ENCODE data around the gene FGF1.
A peak's percentile ranks its signal among the peaks of the same experiment; 100 is the strongest.

The FGF1 gene

DNA sequence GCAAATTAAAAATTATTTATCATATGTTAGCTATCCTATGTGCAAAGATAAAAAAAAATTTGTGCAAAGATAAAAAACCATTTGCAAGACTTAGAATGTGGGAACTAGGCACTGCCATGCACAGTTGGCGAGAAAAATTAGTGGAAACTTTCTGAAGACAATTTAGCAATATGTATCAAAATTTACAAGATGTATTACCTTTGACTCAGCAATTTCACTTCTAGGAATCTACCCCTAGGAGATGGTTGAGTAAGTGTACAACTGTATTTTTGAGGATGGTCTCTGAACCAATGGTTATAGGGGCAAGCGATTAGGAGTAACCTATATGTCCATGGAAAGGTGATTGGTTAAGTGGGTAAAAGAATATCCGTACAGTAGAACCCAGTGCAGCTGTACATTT is 88.9 kb downstream of the FGF1 start:
- DNase-seq (ENCODE audit: low read depth): no peak
- TF ChIP-seq CTCF (IDR thresholded peaks at IDR 0.05; ENCODE audit: insufficient read depth, low read depth, low read length, missing control alignments): no peak
- H3K4me3 ChIP-seq (ENCODE audit: low read length): no peak overlapping the region

GRCh38 chr5:142592365-142592764 is 93.5 kb downstream of the FGF1 start:
- H3K4me3 ChIP-seq (ENCODE audit: low read length): no peak overlapping the region
- DNase-seq (ENCODE audit: low read depth): no peak
- TF ChIP-seq CTCF (IDR thresholded peaks at IDR 0.05; ENCODE audit: insufficient read depth, low read depth, low read length, missing control alignments): no peak

- TF ChIP-seq CTCF (IDR thresholded peaks at IDR 0.05; ENCODE audit: insufficient read depth, low read depth, low read length, missing control alignments): no peak
- DNase-seq (ENCODE audit: low read depth): no peak
- H3K4me3 ChIP-seq (ENCODE audit: low read length): no peak overlapping the region
Observed at GRCh38 chr5:142590451-142591231, 95.2 kb downstream of the FGF1 start.

- DNase-seq (ENCODE audit: low read depth): no peak
- no peak overlapping the region for H3K4me3 ChIP-seq (ENCODE audit: low read length)
- TF ChIP-seq CTCF (IDR thresholded peaks at IDR 0.05; ENCODE audit: insufficient read depth, low read depth, low read length, missing control alignments): no peak
Observed at GRCh38 chr5:142589720-142590119, 96.2 kb downstream of the FGF1 start.

DNA sequence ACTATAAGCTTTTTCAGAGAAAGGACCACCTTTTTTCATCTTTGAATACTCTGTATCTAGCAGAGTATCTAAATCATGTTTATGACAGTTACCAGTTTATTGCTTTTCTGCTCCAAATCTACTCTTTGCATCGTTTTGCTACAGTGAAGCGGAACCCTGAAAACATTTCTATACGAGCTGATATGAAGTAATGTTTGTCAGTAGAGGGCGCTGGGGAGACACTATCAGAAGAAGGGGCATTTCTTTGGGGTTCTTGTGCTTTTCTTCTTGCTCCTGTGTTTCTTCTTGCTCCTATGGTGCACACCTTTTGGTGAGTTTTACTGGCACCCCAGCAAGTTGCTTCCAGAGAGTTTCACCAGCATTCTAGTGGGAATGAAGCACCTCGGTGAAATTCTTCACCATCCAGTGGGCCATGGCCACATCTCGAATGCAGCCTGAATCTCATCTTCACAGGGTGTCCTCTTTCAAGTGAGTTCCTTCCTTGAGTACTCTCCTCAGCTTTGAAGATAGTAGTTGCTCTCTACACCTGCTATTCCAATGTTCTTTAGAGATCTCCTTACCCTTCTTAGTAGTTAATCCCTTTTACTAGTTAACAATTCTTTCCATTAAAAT is 98.4 kb downstream of the FGF1 start:
- DNase-seq (ENCODE audit: low read depth): peak; percentile 52
- peak; percentile 55 for TF ChIP-seq CTCF (IDR thresholded peaks at IDR 0.05; ENCODE audit: insufficient read depth, low read depth, low read length, missing control alignments)
- no peak overlapping the region for H3K4me3 ChIP-seq (ENCODE audit: low read length)

GRCh38 chr5:142586552-142586951 is 99.3 kb downstream of the FGF1 start:
- no peak for DNase-seq (ENCODE audit: low read depth)
- no peak for TF ChIP-seq CTCF (IDR thresholded peaks at IDR 0.05; ENCODE audit: insufficient read depth, low read depth, low read length, missing control alignments)
- no peak overlapping the region for H3K4me3 ChIP-seq (ENCODE audit: low read length)

All from epithelial cell of esophagus (primary cell).